IMR-90 (cell line): ENCODE measurements around the gene VPS39. TPM values are rescaled to one million over a fixed set of nuclear protein-coding genes. Genes with fewer than 3 reads are reported as not detected.

ENCODE experiments used
- ATAC-seq: fragments of 200-7000 bp; cut with Tn5 transposase; 2 replicates; pipeline ENCODE4 v1.9.1; 2020; ENCODE audit warnings: low read depth, mild to moderate bottlenecking, moderate library complexity
- BruUV-seq: library from RNA; stranded (reverse); fragments of 400-500 nt; replicated peaks from 2 replicates; lab custom pipeline; 2021; lab: Mats Ljungman, UMichigan
- CTCF ChIA-PET: fragments of 300-600 bp; formaldehyde crosslinking; extraction: SDS; loops from one replicate; lab custom pipeline; 2021; ENCODE audit warnings: antibody characterized with exemption; lab: Yijun Ruan, JAX
- POLR2A ChIA-PET: fragments of 300-600 bp; sonication (Branson Sonifier 250); formaldehyde crosslinking; loops from one replicate; lab custom pipeline; 2022; ENCODE audit warnings: antibody characterized with exemption; ENCODE audit not compliant: unreplicated experiment; lab: Charles Lee
- DNase-seq: peaks from one replicate; pipeline ENCODE4 v3.0.0; 2013
- H2AFZ ChIP-seq: replicated peaks from 2 replicates; pipeline ENCODE3; 2013; ENCODE audit warnings: low read length, mild to moderate bottlenecking; ENCODE audit not compliant: poor library complexity
- H2AK5ac ChIP-seq: 2 replicates; pipeline ENCODE4 v1.6.1; 2013; ENCODE audit warnings: low read depth, low read length, inconsistent platforms
- H2AK9ac ChIP-seq: replicated peaks from 2 replicates; pipeline ENCODE3; 2013; ENCODE audit warnings: mild to moderate bottlenecking, low read depth, low read length, moderate library complexity; ENCODE audit not compliant: poor library complexity
- H2BK120ac ChIP-seq: 2 replicates; pipeline ENCODE4 v1.6.1; 2013; ENCODE audit warnings: low read depth, low read length, inconsistent platforms
- H2BK15ac ChIP-seq: 3 replicates; pipeline ENCODE4 v1.6.1; 2013; ENCODE audit warnings: low read depth, low read length, inconsistent platforms
- H2BK20ac ChIP-seq: 2 replicates; pipeline ENCODE4 v1.6.1; 2013; ENCODE audit warnings: low read depth, mild to moderate bottlenecking, inconsistent platforms, low read length, moderate library complexity
- H2BK5ac ChIP-seq: 2 replicates; pipeline ENCODE4 v1.6.1; 2013; ENCODE audit warnings: mild to moderate bottlenecking, low read depth, low read length, inconsistent platforms; ENCODE audit not compliant: poor library complexity, severe bottlenecking
- H3K14ac ChIP-seq: replicated peaks from 2 replicates; pipeline ENCODE4 v1.6.1; 2013; ENCODE audit warnings: low read depth, low read length, inconsistent platforms
- H3K18ac ChIP-seq: 2 replicates; pipeline ENCODE4 v1.6.1; 2013; ENCODE audit warnings: low read depth, low read length, control low read depth
- H3K23ac ChIP-seq: 2 replicates; pipeline ENCODE4 v1.6.1; 2013; ENCODE audit warnings: low read depth, low read length, inconsistent platforms
- H3K27ac ChIP-seq: 2 replicates; pipeline ENCODE4 v1.5.1; 2013; ENCODE audit warnings: mild to moderate bottlenecking, control low read depth, low read length; ENCODE audit not compliant: insufficient read depth
- H3K27me3 ChIP-seq: 2 replicates; pipeline ENCODE4 v1.6.1; 2013; ENCODE audit warnings: low read length; ENCODE audit not compliant: control insufficient read depth, insufficient read depth
- H3K36me3 ChIP-seq: 2 replicates; pipeline ENCODE4 v1.6.1; 2013; ENCODE audit warnings: low read length, mixed read lengths; ENCODE audit not compliant: control insufficient read depth, insufficient read depth
- H3K4ac ChIP-seq: 2 replicates; pipeline ENCODE4 v1.6.1; 2013; ENCODE audit warnings: low read depth, low read length, inconsistent platforms
- H3K4me1 ChIP-seq: 2 replicates; pipeline ENCODE4 v1.6.1; 2013; ENCODE audit warnings: low read length, mixed read lengths; ENCODE audit not compliant: control insufficient read depth, insufficient read depth
- H3K4me2 ChIP-seq: 2 replicates; pipeline ENCODE4 v1.6.1; 2013; ENCODE audit warnings: low read depth, mild to moderate bottlenecking, control low read depth, low read length, moderate library complexity
- H3K4me3 ChIP-seq: 2 replicates; pipeline ENCODE4 v1.5.1; 2013; ENCODE audit warnings: low read depth, mild to moderate bottlenecking, control low read depth, low read length, moderate library complexity; ENCODE audit not compliant: insufficient read depth
- H3K56ac ChIP-seq: 2 replicates; pipeline ENCODE4 v1.6.1; 2013; ENCODE audit warnings: low read length, inconsistent platforms; ENCODE audit not compliant: insufficient read depth; ENCODE audit errors: extremely low read depth
- H3K79me1 ChIP-seq, 2 experiments: 2 replicates each; pipeline ENCODE4 v1.6.1; 2013; ENCODE audit warnings: low read length in 2 of 2, inconsistent platforms in 1 of 2, low read depth in 1 of 2
- H3K9ac ChIP-seq: 2 replicates; pipeline ENCODE4 v1.6.1; 2013; ENCODE audit warnings: low read depth, low read length, control low read depth
- H3K9me1 ChIP-seq: 2 replicates; pipeline ENCODE4 v1.6.1; 2013; ENCODE audit warnings: low read length, inconsistent platforms; ENCODE audit not compliant: insufficient read depth
- H3K9me3 ChIP-seq: 2 replicates; pipeline ENCODE4 v1.6.1; 2013; ENCODE audit warnings: low read length; ENCODE audit not compliant: control insufficient read depth, insufficient read depth
- H4K20me1 ChIP-seq: 2 replicates; pipeline ENCODE4 v1.6.1; 2013; ENCODE audit warnings: low read length, inconsistent platforms; ENCODE audit not compliant: insufficient read depth
- H4K5ac ChIP-seq: 2 replicates; pipeline ENCODE4 v1.6.1; 2013; ENCODE audit warnings: mild to moderate bottlenecking, low read depth, low read length, control low read depth
- H4K8ac ChIP-seq, 2 experiments: 2 replicates each; pipeline ENCODE4 v1.6.1; 2013; ENCODE audit warnings: low read depth in 2 of 2, low read length in 2 of 2, control low read depth in 1 of 2, inconsistent platforms in 1 of 2
- H4K91ac ChIP-seq: 2 replicates; pipeline ENCODE4 v1.6.1; 2013; ENCODE audit warnings: low read depth, low read length, inconsistent platforms; ENCODE audit not compliant: insufficient read depth
- BHLHE40 ChIP-seq: fragments of 150-350 bp; IDR thresholded peaks from 2 replicates; pipeline ENCODE4 v1.6.1; 2016; ENCODE audit warnings: mild to moderate bottlenecking, low read depth, low read length
- CEBPB ChIP-seq: IDR thresholded peaks from 2 replicates; pipeline ENCODE4 v1.6.1; 2012; ENCODE audit warnings: low read depth, low read length, improper control_type of control experiment
- CHD1 ChIP-seq: IDR thresholded peaks from 2 replicates; pipeline ENCODE4 v1.6.1; 2012; ENCODE audit warnings: low read depth, low read length, improper control_type of control experiment
- ELK1 ChIP-seq: fragments of 150-350 bp; IDR thresholded peaks from 2 replicates; pipeline ENCODE4 v1.6.1; 2016; ENCODE audit warnings: low read depth, mild to moderate bottlenecking, low read length, moderate library complexity, borderline replicate concordance
- FOS ChIP-seq: fragments of 150-350 bp; IDR thresholded peaks from 2 replicates; pipeline ENCODE4 v1.6.1; 2016; ENCODE audit warnings: low read depth, low read length
- MAZ ChIP-seq: IDR thresholded peaks from 2 replicates; pipeline ENCODE4 v1.6.1; 2012; ENCODE audit warnings: low read depth, mild to moderate bottlenecking, low read length, improper control_type of control experiment, moderate library complexity, borderline replicate concordance
- MXI1 ChIP-seq: IDR thresholded peaks from 2 replicates; pipeline ENCODE4 v1.6.1; 2012; ENCODE audit warnings: low read depth, mild to moderate bottlenecking, low read length, moderate library complexity, borderline replicate concordance
- NFE2L2 ChIP-seq: fragments of 150-350 bp; IDR thresholded peaks from 2 replicates; pipeline ENCODE4 v1.6.1; 2016; ENCODE audit warnings: low read depth, mild to moderate bottlenecking, low read length
- RCOR1 ChIP-seq: IDR thresholded peaks from 2 replicates; pipeline ENCODE4 v1.6.1; 2012; ENCODE audit warnings: mild to moderate bottlenecking, low read length, improper control_type of control experiment; ENCODE audit not compliant: insufficient replicate concordance
- SMC3 ChIP-seq: fragments of 150-350 bp; IDR thresholded peaks from 2 replicates; pipeline ENCODE4 v1.6.1; 2016; ENCODE audit warnings: low read depth, mild to moderate bottlenecking, antibody characterized with exemption, low read length, moderate library complexity
- WGBS, 2 experiments: methylation state at CpG; one replicate each; pipeline versions ENCODE4 v1.1.5 to v1.1.7; 2013; ENCODE audit warnings: missing lambda C conversion rate in 2 of 2; ENCODE audit not compliant: insufficient read length in 1 of 2; ENCODE audit errors: extremely low coverage in 2 of 2; 5-methylcytosine and 5-hydroxymethylcytosine counted together
- dilution Hi-C: fragments of 300-500 bp; cut with HindIII; formaldehyde crosslinking; loops from one replicate; pipeline ENCODE4 v1.14.3; 2018; ENCODE audit warnings: low sequenced_read_pairs; ENCODE audit not compliant: unreplicated experiment
- in situ Hi-C: fragments of 300-500 bp; cut with MboI; formaldehyde crosslinking; loops from 3 replicates; pipeline ENCODE4 v1.14.3; 2019; ENCODE audit warnings: low sequenced_read_pairs, inconsistent platforms, mixed read lengths
- intact Hi-C: fragments of 100-400 bp; cut with micrococcal nuclease; formaldehyde crosslinking; loops from 2 replicates; pipeline ENCODE4 v1.10.0; 2022
- polyA plus RNA-seq, 3 experiments: library from polyadenylated mRNA; depleted of rRNA; stranded (reverse); fragments of >200 nt; gene quantifications; 2 replicates each; pipeline ENCODE4 v1.2.3, GENCODE V29; 2012; ENCODE audit warnings: low replicate concordance in 1 of 3
- total RNA-seq: library from RNA; depleted of rRNA; stranded (reverse); fragments of >200 nt; gene quantifications from 2 replicates; pipeline ENCODE4 v1.2.3, GENCODE V29; 2012

VPS39 gene
- total and polyA plus RNA-seq, 2 of the 4 experiments (the other 2 are of a cell fraction) = 49.7 to 52.2 TPM

- H4K91ac ChIP-seq = no peak overlapping the region
- no peaks in the 10 kb centered on the region for H3K9me3 ChIP-seq
- H3K27ac ChIP-seq = no peak overlapping the region
- H2BK120ac ChIP-seq = no peak overlapping the region
- H2AFZ ChIP-seq = no peak overlapping the region
- H4K5ac ChIP-seq = no peak overlapping the region
- no peak overlapping the region for H3K23ac ChIP-seq
- H4K8ac ChIP-seq = no peak overlapping the region
- no peak overlapping the region for H2AK9ac ChIP-seq
- no peak overlapping the region for H2AK5ac ChIP-seq
- no peak overlapping the region for H3K18ac ChIP-seq
- ATAC-seq (no peak), DNase-seq (no peak)
- no peak overlapping the region for H2BK20ac ChIP-seq
- no peaks in the 10 kb centered on the region for H3K4me1 ChIP-seq
- ChIA-PET POLR2A (no interaction called here), CTCF (no interaction called here)
- H3K36me3 ChIP-seq = no peaks in the 10 kb centered on the region
- TF ChIP-seq MXI1 (no peak), CHD1 (no peak), CEBPB (no peak), MAZ (no peak), NFE2L2 (no peak), BHLHE40 (no peak), ELK1 (no peak), RCOR1 (no peak), SMC3 (no peak), FOS (no peak)
- no peaks in the 10 kb centered on the region for H3K79me1 ChIP-seq
- no peak overlapping the region for H2BK5ac ChIP-seq
- no TSS peak for BruUV-seq
- H3K4me3 ChIP-seq = no peak overlapping the region
- H2BK15ac ChIP-seq = no peak overlapping the region
- H3K27me3 ChIP-seq = peaks cover 35% of the 10 kb centered on the region
- intact Hi-C loops (no loop called here), dilution Hi-C loops (no loop called here), in situ Hi-C loops (no loop called here)
- no peaks in the 10 kb centered on the region; the same call in 1 of the 2 replicates for H4K20me1 ChIP-seq
- 100% methylated on average over 1 of the region's 4 CpGs; no CpG with 5 or more reads in 1 of the 2 experiments for WGBS, 2 experiments
- H3K4ac ChIP-seq = no peak overlapping the region
- no peak overlapping the region for H3K4me2 ChIP-seq
- no peak overlapping the region for H3K14ac ChIP-seq
- no peaks in the 10 kb centered on the region for H3K9me1 ChIP-seq
- H3K9ac ChIP-seq = no peak overlapping the region
- no peak overlapping the region for H3K56ac ChIP-seq
These were observed 60.7 kb downstream of the VPS39 start for GRCh38 chr15:42147431-42147735.
